GM12878 (cell line): ENCODE measurements around the gene ZNF32. TPM values are rescaled to one million over a fixed set of nuclear protein-coding genes. Genes with fewer than 3 reads are reported as not detected.

Source experiments
- ATAC-seq: fragments of 200-7000 bp; cut with Tn5 transposase; 3 replicates; pipeline ENCODE4 v1.9.1; 2020; ENCODE audit warnings: mild to moderate bottlenecking, moderate library complexity
- BruUV-seq: library from RNA; stranded (reverse); fragments of 400-500 nt; replicated peaks from 2 replicates; lab custom pipeline; 2021; lab: Mats Ljungman, UMichigan
- CTCF ChIA-PET: fragments of 300-600 bp; sonication (Branson Sonifier 250); formaldehyde crosslinking; extraction: SDS; loops from one replicate; lab custom pipeline; 2021; ENCODE audit warnings: inconsistent platforms; lab: Yijun Ruan, JAX
- POLR2A ChIA-PET: fragments of 350-600 bp; formaldehyde crosslinking; extraction: SDS; loops from one replicate; lab custom pipeline; 2021; ENCODE audit warnings: inconsistent platforms; lab: Charles Lee
- RAD21 ChIA-PET: fragments of 300-600 bp; sonication (Branson Sonifier 250); formaldehyde crosslinking; loops from one replicate; lab custom pipeline; 2023; ENCODE audit warnings: antibody characterized with exemption; ENCODE audit not compliant: unreplicated experiment; lab: Charles Lee
- SMC1A ChIA-PET: fragments of 300-600 bp; sonication (Branson Sonifier 250); formaldehyde crosslinking; loops from one replicate; lab custom pipeline; 2023; ENCODE audit not compliant: unreplicated experiment, uncharacterized antibody; lab: Charles Lee
- DNase-seq: peaks from one replicate; pipeline ENCODE4 v3.0.0-alpha.2; 2011; ENCODE audit warnings: low read depth, low spot score
- FAIRE-seq: peaks from 3 replicates; lab custom pipeline; 2011; peaks lifted over from hg19 to GRCh38; lab: Jason Lieb, UNC
- H2AFZ ChIP-seq: 2 replicates; pipeline ENCODE4 v1.6.0; 2011; ENCODE audit warnings: low read depth, low read length, control low read depth; ENCODE audit not compliant: control insufficient read depth
- H3K27ac ChIP-seq: 2 replicates; pipeline ENCODE4 v1.5.1; 2011; ENCODE audit warnings: control low read depth; ENCODE audit not compliant: control insufficient read depth, insufficient read depth
- H3K27me3 ChIP-seq, 2 experiments: replicated peaks in 1 of 2; 2 replicates each; pipeline versions ENCODE4 v1.6.0 to v1.6.1; 2011; ENCODE audit warnings: low read length in 1 of 2; ENCODE audit not compliant: control insufficient read depth in 2 of 2, insufficient read depth in 2 of 2
- H3K36me3 ChIP-seq, 2 experiments: 2 replicates each; pipeline ENCODE4 v1.5.1; 2011; ENCODE audit warnings: low read length in 1 of 2; ENCODE audit not compliant: control insufficient read depth in 2 of 2, insufficient read depth in 2 of 2
- H3K4me1 ChIP-seq: 2 replicates; pipeline ENCODE4 v1.6.1; 2011; ENCODE audit warnings: mild to moderate bottlenecking, low read length, moderate library complexity, mixed read lengths; ENCODE audit not compliant: control insufficient read depth, insufficient read depth
- H3K4me2 ChIP-seq: 2 replicates; pipeline ENCODE4 v1.6.0; 2011; ENCODE audit warnings: control low read depth; ENCODE audit not compliant: control insufficient read depth, insufficient read depth
- H3K4me3 ChIP-seq: fragments of 200-600 bp; sonication (generic); 2 replicates; pipeline ENCODE4 v1.5.1; 2016
- H3K79me2 ChIP-seq: 2 replicates; pipeline ENCODE4 v1.6.0; 2011; ENCODE audit warnings: low read length; ENCODE audit not compliant: control insufficient read depth, insufficient read depth
- H3K9ac ChIP-seq: 2 replicates; pipeline ENCODE4 v1.8.0; 2011; ENCODE audit warnings: low read length, control low read depth, mixed read lengths; ENCODE audit not compliant: control insufficient read depth, insufficient read depth
- H3K9me3 ChIP-seq: replicated peaks from 3 replicates; pipeline ENCODE4 v1.5.1; 2011; ENCODE audit warnings: mild to moderate bottlenecking, low read length; ENCODE audit not compliant: control insufficient read depth, insufficient read depth
- H4K20me1 ChIP-seq: 2 replicates; pipeline ENCODE4 v1.6.0; 2011; ENCODE audit not compliant: control insufficient read depth, insufficient read depth
- BMI1 ChIP-seq: fragments of 450-650 bp; IDR thresholded peaks from 2 replicates; pipeline ENCODE4 v1.6.1; 2016; ENCODE audit warnings: mild to moderate bottlenecking, moderate library complexity, borderline replicate concordance
- CEBPB ChIP-seq, 2 experiments: fragments of 150-350 bp in 1 of 2; IDR thresholded peaks; 2 replicates each; pipeline ENCODE4 v1.6.1; 2012 to 2014; ENCODE audit warnings: low read depth in 2 of 2, low read length in 2 of 2, borderline replicate concordance in 1 of 2, inconsistent platforms in 1 of 2
- NKRF ChIP-seq: fragments of 450-650 bp; conservative IDR thresholded peaks from 2 replicates; pipeline ENCODE4 v1.6.1; 2017; ENCODE audit warnings: mild to moderate bottlenecking, moderate library complexity
- POLR2A ChIP-seq: IDR thresholded peaks from 2 replicates; pipeline ENCODE4 v1.6.1; 2011; ENCODE audit warnings: low read depth, mild to moderate bottlenecking, low read length
- TCF12 ChIP-seq: IDR thresholded peaks from 2 replicates; pipeline ENCODE4 v1.6.1; 2011; ENCODE audit warnings: low read depth, mild to moderate bottlenecking, low read length
- YBX1 ChIP-seq: fragments of 450-650 bp; IDR thresholded peaks from 2 replicates; pipeline ENCODE4 v1.6.1; 2016; ENCODE audit warnings: antibody characterized with exemption
- ZNF24 ChIP-seq: fragments of 450-650 bp; IDR thresholded peaks from 2 replicates; pipeline ENCODE4 v1.6.1; 2017; ENCODE audit warnings: antibody characterized with exemption, mild to moderate bottlenecking
- WGBS: methylation state at CpG from one replicate; pipeline ENCODE4 v1.1.6; 2016; ENCODE audit warnings: low lambda C conversion rate; ENCODE audit not compliant: insufficient replicate concordance, insufficient coverage; ENCODE audit errors: missing lambda C conversion rate; 5-methylcytosine and 5-hydroxymethylcytosine counted together
- in situ Hi-C: fragments of 300-500 bp; cut with MboI; formaldehyde crosslinking; loops from 9 replicates; pipeline ENCODE4 v1.14.3; 2018; ENCODE audit warnings: mixed read lengths
- intact Hi-C: fragments of 100-400 bp; cut with micrococcal nuclease; formaldehyde crosslinking; loops from one replicate; pipeline ENCODE4 v1.14.2; 2022; ENCODE audit not compliant: unreplicated experiment
- polyA plus RNA-seq, 11 experiments: library from polyadenylated mRNA; depleted of rRNA in 4 of 11; unstranded in 6 of 11; stranded (reverse) in 5 of 11; fragments of >200 nt; fragmentation: Nextera tagmentation in 4 of 11; fragmentation: Illumina TruSeq in 1 of 11; extraction: Ambion mirVana in 4 of 11; extraction: Trizol in 1 of 11; gene quantifications; 1 replicate in 1 of 11; 2 replicates in 10 of 11; pipeline versions ENCODE4 v1.2.1 to v1.2.3, GENCODE V29; 2011 to 2016; ENCODE audit warnings: inconsistent platforms in 2 of 11, missing spikeins in 2 of 11, low read depth in 1 of 11
- total RNA-seq, 4 experiments: library from RNA; depleted of rRNA in 3 of 4; stranded (reverse); fragments of >200 nt in 3 of 4; fragmentation: Illumina TruSeq in 1 of 4; extraction: Trizol in 1 of 4; gene quantifications; 2 replicates each; pipeline versions ENCODE4 v1.2.1 to v1.2.3, GENCODE V29; 2013 to 2021

Gene ZNF32
- total and polyA plus RNA-seq, 10 of the 15 experiments (the other 5 are each of a cell fraction or from before 2014, with no cell fraction given), result 1.9 to 23.0 (median 3.4) TPM

GRCh38 chr10:43666552-43666951 lies 17.9 kb upstream of the ZNF32 start:
- WGBS, result 24% methylated on average over 9 of the region's 9 CpGs
- ATAC-seq, result no peak
- Histone ChIP-seq H3K4me3 (no peak overlapping the region), H3K79me2 (no peaks in the 10 kb centered on the region), H3K9me3 (no peaks in the 10 kb centered on the region; the same call in 2 of the 3 replicates), H3K27me3 (no peaks in the 10 kb centered on the region; a peak in 3 of 4 replicates), H3K27ac (no peak overlapping the region), H4K20me1 (no peaks in the 10 kb centered on the region), H3K36me3 (no peaks in the 10 kb centered on the region), H3K4me2 (no peak overlapping the region), H2AFZ (no peak overlapping the region), H3K9ac (no peak overlapping the region), H3K4me1 (no peaks in the 10 kb centered on the region)
- DNase-seq, result no peak
- BruUV-seq, result no TSS peak
- ChIA-PET CTCF (interaction anchor here (1.0 kb wide), 1 partner anchor 17 kb away, joined by 4 read pairs; no protein-coding TSS in a partner anchor), SMC1A (no interaction called here), RAD21 (interaction anchor here (0.7 kb wide), 2 partner anchors 157 to 373 kb away, joined by 3 read pairs; no protein-coding TSS in a partner anchor), POLR2A (interaction anchor here (0.7 kb wide), 1 partner anchor 44 kb away, joined by 4 read pairs; no protein-coding TSS in a partner anchor)
- intact Hi-C loops (no loop called here), in situ Hi-C loops (no loop called here)
- TF ChIP-seq YBX1 (no peak), BMI1 (no peak), ZNF24 (no peak), CEBPB (IDR thresholded peaks at IDR 0.05; ENCODE audit: borderline replicate concordance in 1 of 2, low read depth in 2 of 2, low read length in 2 of 2) (no peak), POLR2A (no peak), NKRF (no peak)
- FAIRE-seq, result no peak

- DNase-seq (no peak), FAIRE-seq (no peak), ATAC-seq (no peak)
- no peak overlapping the region for H3K4me3 ChIP-seq
- H2AFZ ChIP-seq, result no peak overlapping the region
- H3K4me2 ChIP-seq, result no peak overlapping the region
- no peaks in the 10 kb centered on the region for H3K36me3 ChIP-seq
- H3K79me2 ChIP-seq, result no peaks in the 10 kb centered on the region
- in situ Hi-C loops, result no loop called here
- ChIA-PET SMC1A (no interaction called here), CTCF (no interaction called here), RAD21 (no interaction called here), POLR2A (no interaction called here)
- no peaks in the 10 kb centered on the region; a peak in 2 of 4 replicates for H3K27me3 ChIP-seq
- WGBS, result 12% methylated on average over 3 of the region's 3 CpGs
- BruUV-seq, result no TSS peak
- TF ChIP-seq TCF12, result no peak
- H3K9ac ChIP-seq, result no peak overlapping the region
- intact Hi-C loops, result no loop called here
- no peaks in the 10 kb centered on the region for H3K4me1 ChIP-seq
- H3K9me3 ChIP-seq, result no peaks in the 10 kb centered on the region; the same call in 2 of the 3 replicates
- no peak overlapping the region for H3K27ac ChIP-seq
- no peaks in the 10 kb centered on the region for H4K20me1 ChIP-seq
These were observed 16.4 kb upstream of the ZNF32 start for GRCh38 chr10:43665054-43665453.
